CD14-positive monocyte (primary cell): ENCODE data around the gene IL20. TPM values are rescaled to one million over a fixed set of nuclear protein-coding genes. Genes with fewer than 3 reads are reported as not detected.

Experiments used
- DNase-seq, 3 donors: peaks; one replicate each; pipeline ENCODE4 v3.0.0-alpha.2; 2011 to 2022
- H2AFZ ChIP-seq: 2 replicates; pipeline ENCODE4 v1.6.0; 2012; ENCODE audit warnings: mild to moderate bottlenecking, low read depth, low read length, inconsistent platforms; ENCODE audit not compliant: insufficient read depth, poor library complexity, severe bottlenecking
- H3K27ac ChIP-seq, 2 donors: 1 replicate in 1 of 2; 2 replicates in 1 of 2; pipeline ENCODE4 v1.5.1; 2012 to 2013; ENCODE audit warnings: low read length in 2 of 2, control low read depth in 1 of 2, inconsistent platforms in 1 of 2, low read depth in 1 of 2, mild to moderate bottlenecking in 1 of 2
- H3K27me3 ChIP-seq, 2 donors: one replicate each; pipeline versions ENCODE4 v1.6.0 to v1.6.1; 2011 to 2013; ENCODE audit warnings: low read length in 2 of 2; ENCODE audit not compliant: control insufficient read depth in 2 of 2, insufficient read depth in 2 of 2
- H3K36me3 ChIP-seq, 2 donors: replicated peaks in 1 of 2; 1 replicate in 1 of 2; 2 replicates in 1 of 2; pipeline versions ENCODE4 v1.5.1 to v1.6.1; 2012 to 2013; ENCODE audit warnings: low read length in 2 of 2, control low read depth in 1 of 2, inconsistent platforms in 1 of 2, mild to moderate bottlenecking in 1 of 2; ENCODE audit not compliant: insufficient read depth in 2 of 2, control insufficient read depth in 1 of 2
- H3K4me1 ChIP-seq, 2 donors: 1 replicate in 1 of 2; 2 replicates in 1 of 2; pipeline versions ENCODE4 v1.5.1 to v1.6.1; 2012 to 2013; ENCODE audit warnings: low read length in 2 of 2, control low read depth in 1 of 2, inconsistent platforms in 1 of 2, mild to moderate bottlenecking in 1 of 2, moderate library complexity in 1 of 2; ENCODE audit not compliant: insufficient read depth in 2 of 2, control insufficient read depth in 1 of 2
- H3K4me2 ChIP-seq: replicated peaks from 2 replicates; pipeline ENCODE3; 2012; ENCODE audit warnings: low read length, moderate library complexity, mild to moderate bottlenecking; ENCODE audit not compliant: poor library complexity, severe bottlenecking; ENCODE audit errors: extremely low read depth
- H3K4me3 ChIP-seq, 3 experiments: fragments of 200-600 bp in 1 of 3; sonication (generic) in 1 of 3; replicated peaks in 1 of 3; 1 replicate in 2 of 3; 2 replicates in 1 of 3; pipeline ENCODE4 v1.5.1; 2011 to 2013; ENCODE audit warnings: low read length in 3 of 3, mild to moderate bottlenecking in 3 of 3, control low read depth in 2 of 3, low read depth in 2 of 3, inconsistent platforms in 1 of 3, moderate library complexity in 1 of 3
- H3K79me2 ChIP-seq: 2 replicates; pipeline ENCODE4 v1.6.0; 2012; ENCODE audit warnings: mild to moderate bottlenecking, control low read depth, inconsistent platforms, low read length, moderate library complexity; ENCODE audit not compliant: insufficient read depth
- H3K9ac ChIP-seq: 2 replicates; pipeline ENCODE4 v1.6.0; 2017; ENCODE audit warnings: low read length, mild to moderate bottlenecking; ENCODE audit not compliant: insufficient read depth, poor library complexity, severe bottlenecking
- H3K9me3 ChIP-seq, 2 donors: replicated peaks in 1 of 2; 1 replicate in 1 of 2; 2 replicates in 1 of 2; pipeline versions ENCODE4 v1.5.1 to v1.6.1; 2012 to 2013; ENCODE audit warnings: low read length in 2 of 2, control low read depth in 1 of 2; ENCODE audit not compliant: control insufficient read depth in 1 of 2, insufficient read depth in 1 of 2
- H4K20me1 ChIP-seq: 2 replicates; pipeline ENCODE4 v1.6.0; 2012; ENCODE audit warnings: mild to moderate bottlenecking, low read length, control low read depth, moderate library complexity; ENCODE audit not compliant: insufficient read depth
- H3K27ac Mint-ChIP-seq, 7 donors: one replicate each; pipeline ENCODE4 v1.8.0; 2020; ENCODE audit warnings: mild to moderate bottlenecking in 7 of 7, mixed read lengths in 7 of 7, moderate library complexity in 6 of 7, inconsistent platforms in 2 of 7
- H3K27me3 Mint-ChIP-seq, 3 donors: one replicate each; pipeline ENCODE4 v1.8.0; 2021 to 2022; ENCODE audit warnings: low read depth in 3 of 3, mild to moderate bottlenecking in 3 of 3, mixed read lengths in 3 of 3, moderate library complexity in 3 of 3, inconsistent platforms in 1 of 3
- H3K36me3 Mint-ChIP-seq, 2 donors: one replicate each; pipeline ENCODE4 v1.8.0; 2020; ENCODE audit warnings: mixed read lengths in 2 of 2, inconsistent platforms in 1 of 2, mild to moderate bottlenecking in 1 of 2
- H3K4me1 Mint-ChIP-seq: one replicate; pipeline ENCODE4 v1.8.0; 2020; ENCODE audit warnings: mild to moderate bottlenecking, mixed read lengths
- H3K4me3 Mint-ChIP-seq, 2 donors: one replicate each; pipeline ENCODE4 v1.8.0; 2020; ENCODE audit warnings: mild to moderate bottlenecking in 2 of 2, mixed read lengths in 2 of 2, moderate library complexity in 1 of 2
- H3K9me3 Mint-ChIP-seq, 7 donors: one replicate each; pipeline ENCODE4 v1.8.0; 2020 to 2022; ENCODE audit warnings: mixed read lengths in 7 of 7, mild to moderate bottlenecking in 6 of 7, moderate library complexity in 6 of 7, inconsistent platforms in 2 of 7
- WGBS: methylation state at CpG from one replicate; pipeline ENCODE4 v1.1.5; 2013; ENCODE audit warnings: missing lambda C conversion rate; ENCODE audit not compliant: insufficient coverage; 5-methylcytosine and 5-hydroxymethylcytosine counted together
- intact Hi-C, 2 donors: fragments of 100-400 bp; cut with micrococcal nuclease; formaldehyde crosslinking; loops; one replicate each; pipeline versions ENCODE4 v1.15.0 to v1.15.1; 2023
- polyA plus RNA-seq, 3 donors: library from polyadenylated mRNA; depleted of rRNA in 1 of 3; unstranded in 2 of 3; stranded (reverse) in 1 of 3; fragments of 300-500 nt in 2 of 3; fragments of >200 nt in 1 of 3; fragmentation: Illumina TruSeq in 2 of 3; gene quantifications; 1 replicate in 2 of 3; 2 replicates in 1 of 3; pipeline ENCODE4 v1.2.3, GENCODE V29; 2012 to 2021
- TF ChIP-seq, protein P1 (sequence below): fragments of 200-600 bp; IDR thresholded peaks from one replicate; pipeline ENCODE4 v1.8.0; 2022; ENCODE audit warnings: antibody characterized with exemption, mild to moderate bottlenecking

The IL20 gene
- polyA plus RNA-seq, 3 donors = not detected

GRCh38 chr1:206833106-206833680, 32.2 kb upstream of the IL20 start:
- Histone ChIP-seq H3K27ac (peak overlapping the region in 1 of 2 donors; percentile 62), H3K36me3 (no peaks in the 10 kb centered on the region), H3K27me3 (no peaks in the 10 kb centered on the region), H3K79me2 (no peaks in the 10 kb centered on the region), H2AFZ (no peak overlapping the region), H3K9ac (no peak overlapping the region), H3K4me2 (no peak overlapping the region), H3K4me3 (no peak overlapping the region), H3K4me1 (peaks cover 56 to 61% of the 10 kb centered on the region in 2 donors), H3K9me3 (no peaks in the 10 kb centered on the region), H4K20me1 (no peaks in the 10 kb centered on the region)
- H3K4me3 Mint-ChIP-seq = no peak overlapping the region
- H3K36me3 Mint-ChIP-seq = no peaks in the 10 kb centered on the region
- no CpG with 5 or more reads among the region's 2 CpGs for WGBS
- peaks cover 3 to 13% (median 7%) of the 10 kb centered on the region in 3 donors for H3K27me3 Mint-ChIP-seq
- DNase-seq = peak; percentile 30 to 70 (median 38)
- TF ChIP-seq, protein P1, sequence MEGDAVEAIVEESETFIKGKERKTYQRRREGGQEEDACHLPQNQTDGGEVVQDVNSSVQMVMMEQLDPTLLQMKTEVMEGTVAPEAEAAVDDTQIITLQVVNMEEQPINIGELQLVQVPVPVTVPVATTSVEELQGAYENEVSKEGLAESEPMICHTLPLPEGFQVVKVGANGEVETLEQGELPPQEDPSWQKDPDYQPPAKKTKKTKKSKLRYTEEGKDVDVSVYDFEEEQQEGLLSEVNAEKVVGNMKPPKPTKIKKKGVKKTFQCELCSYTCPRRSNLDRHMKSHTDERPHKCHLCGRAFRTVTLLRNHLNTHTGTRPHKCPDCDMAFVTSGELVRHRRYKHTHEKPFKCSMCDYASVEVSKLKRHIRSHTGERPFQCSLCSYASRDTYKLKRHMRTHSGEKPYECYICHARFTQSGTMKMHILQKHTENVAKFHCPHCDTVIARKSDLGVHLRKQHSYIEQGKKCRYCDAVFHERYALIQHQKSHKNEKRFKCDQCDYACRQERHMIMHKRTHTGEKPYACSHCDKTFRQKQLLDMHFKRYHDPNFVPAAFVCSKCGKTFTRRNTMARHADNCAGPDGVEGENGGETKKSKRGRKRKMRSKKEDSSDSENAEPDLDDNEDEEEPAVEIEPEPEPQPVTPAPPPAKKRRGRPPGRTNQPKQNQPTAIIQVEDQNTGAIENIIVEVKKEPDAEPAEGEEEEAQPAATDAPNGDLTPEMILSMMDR = no peak
- peak overlapping the region in 6 of 7 donors; percentile 47 to 90 (median 72) for H3K27ac Mint-ChIP-seq
- peaks cover 58% of the 10 kb centered on the region for H3K4me1 Mint-ChIP-seq
- intact Hi-C loops = loop anchor here in 1 of 2 donors (10.0 kb wide), 1 partner anchor 58 kb away; the partner anchor contains the start of genes IL10 and IL19
- H3K9me3 Mint-ChIP-seq = no peaks in the 10 kb centered on the region

- intact Hi-C loops = loop anchor here in 1 of 2 donors (10.0 kb wide), 1 partner anchor 59 kb away; the partner anchor contains the start of genes IL10 and IL19
- H3K4me3 ChIP-seq = no peak overlapping the region
- H3K27me3 ChIP-seq = no peaks in the 10 kb centered on the region
- Mint-ChIP-seq H3K9me3 (no peaks in the 10 kb centered on the region), H3K27ac (peak overlapping the region in 4 of 7 donors; percentile 71 to 87 (median 77)), H3K36me3 (no peaks in the 10 kb centered on the region), H3K27me3 (peaks cover 3 to 10% (median 7%) of the 10 kb centered on the region in 3 donors), H3K4me1 (peaks cover 58% of the 10 kb centered on the region), H3K4me3 (no peak overlapping the region)
- no peak overlapping the region for H3K4me2 ChIP-seq
- no peak for DNase-seq
- no peak overlapping the region for H3K9ac ChIP-seq
- WGBS = 50% methylated on average over 2 of the region's 2 CpGs
- H3K27ac ChIP-seq = no peak overlapping the region
- no peaks in the 10 kb centered on the region for H3K79me2 ChIP-seq
- H2AFZ ChIP-seq = no peak overlapping the region
- H3K4me1 ChIP-seq = peaks cover 56 to 60% of the 10 kb centered on the region in 2 donors
- H3K9me3 ChIP-seq = no peaks in the 10 kb centered on the region
- TF ChIP-seq, protein P1 = no peak
- H3K36me3 ChIP-seq = no peaks in the 10 kb centered on the region
- H4K20me1 ChIP-seq = no peaks in the 10 kb centered on the region
Measured at GRCh38 chr1:206833801-206834200, 31.6 kb upstream of the IL20 start.
